ENCODE data around the gene DGKG.

GRCh38 chr3:186118692-186119091 lies 243.3 kb downstream of the DGKG start:
- no peak for TF ChIP-seq KDM1A (IDR thresholded peaks at IDR 0.05; ENCODE audit: borderline replicate concordance)
- no peak for TF ChIP-seq ELK1 (IDR thresholded peaks at IDR 0.05; ENCODE audit: low read depth, low read length)
- no peak for TF ChIP-seq ZNF274 (IDR thresholded peaks at IDR 0.05; ENCODE audit: insufficient read depth, insufficient read length)
- no peak for TF ChIP-seq ZZZ3 (IDR thresholded peaks at IDR 0.05; ENCODE audit: control insufficient read depth, insufficient read length, low read depth)
- TF ChIP-seq POLR2A (IDR thresholded peaks at IDR 0.05; ENCODE audit: low read depth, low read length) = no peak
- TF ChIP-seq REST (IDR thresholded peaks at IDR 0.05; ENCODE audit: low read depth, low read length) = no peak
- no peak for TF ChIP-seq USF2 (IDR thresholded peaks at IDR 0.05; ENCODE audit: borderline replicate concordance, low read depth, low read length)
- TF ChIP-seq PKNOX1 (IDR thresholded peaks at IDR 0.05) = no peak
- no peak for TF ChIP-seq USF1 (IDR thresholded peaks at IDR 0.05; ENCODE audit: borderline replicate concordance, extremely low read length, insufficient read depth, low read depth, low read length)
- TF ChIP-seq DPF2 (IDR thresholded peaks at IDR 0.05) = no peak
- no peak for TF ChIP-seq PRDM15 (CRISPR knock-in tag; IDR thresholded peaks at IDR 0.05)
- TF ChIP-seq CTCF (IDR thresholded peaks at IDR 0.05 in 2 of 3, conservative IDR thresholded peaks at IDR 0.05 in 1 of 3; ENCODE audit: control insufficient read depth in 2 of 3, extremely low read depth in 1 of 3, insufficient read depth in 1 of 3, low read depth in 3 of 3, low read length in 3 of 3) = no peak
